Measurements from ENCODE around the gene FCRLA. TPM values are rescaled to one million over a fixed set of nuclear protein-coding genes. Genes with fewer than 3 reads are reported as not detected.

Gene FCRLA
- total RNA-seq, 2 experiments from 2014 or later = not detected

DNA sequence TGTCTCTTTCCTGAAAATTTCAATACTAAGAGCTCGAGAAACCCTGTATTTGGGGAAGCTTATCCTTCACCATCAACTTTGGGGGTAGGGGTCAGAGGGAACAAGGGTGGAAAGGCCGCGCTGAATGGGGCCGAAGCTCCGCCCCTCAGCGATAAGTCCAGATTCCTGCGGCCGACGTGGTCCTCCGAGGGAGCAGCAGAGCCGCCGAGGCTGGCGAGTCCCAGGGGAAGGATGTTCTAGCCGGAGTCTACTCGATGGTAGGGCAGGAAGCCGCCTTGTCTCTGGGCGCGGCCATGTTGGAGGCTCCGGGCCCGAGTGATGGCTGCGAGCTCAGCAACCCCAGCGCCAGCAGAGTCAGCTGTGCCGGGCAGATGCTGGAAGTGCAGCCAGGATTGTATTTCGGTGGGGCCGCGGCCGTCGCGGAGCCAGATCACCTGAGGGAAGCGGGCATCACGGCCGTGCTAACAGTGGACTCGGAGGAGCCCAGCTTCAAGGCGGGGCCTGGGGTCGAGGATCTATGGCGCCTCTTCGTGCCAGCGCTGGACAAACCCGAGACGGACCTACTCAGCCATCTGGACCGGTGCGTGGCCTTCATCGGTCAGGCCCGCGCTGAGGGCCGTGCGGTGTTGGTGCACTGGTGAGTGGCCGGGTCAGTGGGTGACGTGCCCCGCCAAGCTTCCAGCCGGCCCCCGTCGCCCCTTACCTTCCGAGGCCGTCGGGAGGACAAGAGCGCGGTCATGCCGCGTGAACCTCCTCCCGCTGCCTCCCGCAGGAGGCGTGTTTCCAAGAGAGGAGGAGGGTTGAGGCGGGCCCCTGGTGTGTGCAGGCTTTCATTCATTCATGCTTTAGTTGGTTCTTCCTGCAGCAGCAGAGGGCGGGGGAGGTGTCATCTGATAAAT, 42.7 kb downstream of the FCRLA start, which contains the start of gene DUSP12:
DUSP12 (plus strand) TSS at position 278 of the 899 bp plus-strand sequence; CDS start at position 294, 16 bp downstream.
- ChIA-PET POLR2A (no interaction called here), CTCF (interaction anchor here (0.6 to 2.3 kb wide), 13 partner anchors 8 to 524 kb away, joined by 3 to 11 read pairs (median 4); partner anchors contain the start of genes OLFML2B and TOMM40L)
- DNase-seq = peak; percentile 89
- H3K36me3 Mint-ChIP-seq (ENCODE audit: low read depth) = peaks cover 36% of the 10 kb centered on the region
- peaks cover 46% of the 10 kb centered on the region for H3K4me1 Mint-ChIP-seq
- H3K4me3 Mint-ChIP-seq = peak within 1 kb of the TSS; percentile 98
- H3K27ac Mint-ChIP-seq = peak within 1 kb of the TSS; percentile 98
- H3K27me3 Mint-ChIP-seq = peaks cover 9% of the 10 kb centered on the region
- peaks cover 7% of the 10 kb centered on the region for H3K9me3 Mint-ChIP-seq

DNA sequence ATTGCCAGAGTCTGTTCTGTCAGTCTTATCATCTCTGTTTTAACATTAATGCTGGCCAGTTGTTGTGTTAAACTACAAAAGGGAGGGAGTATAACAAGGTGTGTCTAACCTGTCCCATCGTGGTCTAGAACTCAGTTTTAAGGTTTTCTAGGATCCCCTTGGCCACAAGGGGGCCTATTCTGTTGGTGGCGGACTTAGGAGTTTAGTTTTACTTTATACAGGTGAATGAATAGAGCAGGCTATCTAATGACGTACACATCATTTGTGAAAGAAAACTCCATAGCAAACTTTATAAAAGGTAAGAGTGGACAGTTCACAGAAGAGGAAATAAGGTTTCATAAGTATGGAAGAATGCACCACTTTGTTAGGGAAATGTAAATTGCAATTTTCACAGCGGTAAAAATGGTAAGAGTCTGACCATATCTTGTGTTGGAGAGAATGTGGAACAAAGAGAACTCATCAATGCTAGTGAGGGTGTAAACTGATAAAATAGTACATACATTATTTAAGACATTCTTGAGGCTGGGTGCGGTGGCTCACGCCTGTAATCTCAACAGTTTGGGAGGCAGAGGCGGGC, 56.6 kb downstream of the FCRLA start:
- H3K9me3 Mint-ChIP-seq = no peaks in the 10 kb centered on the region
- ChIA-PET POLR2A (no interaction called here), CTCF (interaction anchor here (1.2 to 1.8 kb wide), 4 partner anchors 14 to 274 kb away, joined by 3 to 7 read pairs (median 5); partner anchors contain the start of gene DUSP12)
- H3K27me3 Mint-ChIP-seq = no peaks in the 10 kb centered on the region
- peak overlapping the region; percentile 39 for H3K4me3 Mint-ChIP-seq
- H3K27ac Mint-ChIP-seq = peak overlapping the region; percentile 6
- peaks cover 12% of the 10 kb centered on the region for H3K36me3 Mint-ChIP-seq (ENCODE audit: low read depth)
- peaks cover 43% of the 10 kb centered on the region for H3K4me1 Mint-ChIP-seq
- DNase-seq = peak; percentile 64

Other genes with a start within 250 kb of the FCRLA start
- gene FCGR2A, start 201.8 kb upstream of the FCRLA start, total RNA-seq = not detected
- gene HSPA6, start 182.7 kb upstream of the FCRLA start, total RNA-seq = under 1 TPM in 1 of 2 experiments, not detected in 1; 0.07 TPM
- not detected for gene FCGR3A, start 157.4 kb upstream of the FCRLA start, total RNA-seq
- not detected for gene FCGR3B, start 76.1 kb upstream of the FCRLA start, total RNA-seq
- gene FCGR2B, start 44.1 kb upstream of the FCRLA start, total RNA-seq = not detected
- under 1 TPM; 0.23 to 0.25 TPM for gene FCRLB, start 14.3 kb downstream of the FCRLA start, total RNA-seq
- 10 to 100 TPM; 21.6 TPM for gene DUSP12, start 42.6 kb downstream of the FCRLA start, total RNA-seq
- 10 to 100 TPM; 22.9 to 28.0 TPM for gene ATF6, start 59.1 kb downstream of the FCRLA start, total RNA-seq